Stimulated activated CD4-positive, alpha-beta T cell treated with anti-CD3 and anti-CD28 coated beads, Interleukin-2, amount 100 ng/mL, for 48 hours (primary cell): Measurements from ENCODE around the gene JAG1.

Source experiments
- DNase-seq, 2 donors: peaks; one replicate each; pipeline ENCODE4 v3.0.0-alpha.2; 2020

Gene JAG1

GRCh38 chr20:10667560-10668167 is 6.1 kb downstream of the JAG1 start:
- no peak for DNase-seq

- no peak for DNase-seq
Observed at GRCh38 chr20:10667077-10667401, 6.8 kb downstream of the JAG1 start.

- no peak for DNase-seq
Observed at GRCh38 chr20:10666221-10667076, 7.3 kb downstream of the JAG1 start.

GRCh38 chr20:10665791-10666190 is 8.0 kb downstream of the JAG1 start:
- no peak for DNase-seq

GRCh38 chr20:10665027-10665561 is 8.7 kb downstream of the JAG1 start:
- DNase-seq = no peak

- no peak for DNase-seq
Observed at GRCh38 chr20:10663756-10664155, 10.0 kb downstream of the JAG1 start.

- DNase-seq = no peak
Observed at GRCh38 chr20:10662661-10663458, 10.9 kb downstream of the JAG1 start.

GRCh38 chr20:10662151-10662550 is 11.6 kb downstream of the JAG1 start:
- DNase-seq = no peak

GRCh38 chr20:10661261-10661660 is 12.5 kb downstream of the JAG1 start:
- no peak for DNase-seq

GRCh38 chr20:10660661-10661060 is 13.1 kb downstream of the JAG1 start:
- DNase-seq = no peak

- no peak for DNase-seq
Observed at GRCh38 chr20:10659651-10660601, 13.9 kb downstream of the JAG1 start.

GRCh38 chr20:10658876-10659632 is 14.7 kb downstream of the JAG1 start:
- no peak for DNase-seq

- DNase-seq = no peak
Observed at GRCh38 chr20:10658051-10658823, 15.6 kb downstream of the JAG1 start.

GRCh38 chr20:10657453-10657852 is 16.3 kb downstream of the JAG1 start:
- no peak for DNase-seq

GRCh38 chr20:10655720-10656669 is 17.8 kb downstream of the JAG1 start:
- DNase-seq = no peak

GRCh38 chr20:10654630-10655029 is 19.2 kb downstream of the JAG1 start:
- DNase-seq = no peak

- no peak for DNase-seq
Observed at GRCh38 chr20:10654250-10654610, 19.6 kb downstream of the JAG1 start.

- DNase-seq = no peak
Observed at GRCh38 chr20:10653599-10654249, 20.1 kb downstream of the JAG1 start.

- no peak for DNase-seq
Observed at GRCh38 chr20:10652660-10653261, 21.0 kb downstream of the JAG1 start.
